HG03469 (cell line): Measurements from ENCODE around the gene BRD3OS.

ENCODE experiments used
- ATAC-seq: cut with Tn5 transposase; IDR thresholded peaks from one replicate; pipeline ENCODE4 v1.9.1; 2021; ENCODE audit warnings: mild to moderate bottlenecking, moderate library complexity, moderate number of reproducible peaks; ENCODE audit not compliant: unreplicated experiment

The BRD3OS gene

GRCh38 chr9:134024828-134025605 lies at the start of gene BRD3OS:
TSS of gene BRD3OS (plus strand) at chr9:134025481. CDS start at chr9:134026748, 1,267 bp downstream.
- peak; percentile 69 for ATAC-seq

- ATAC-seq: no peak
These were observed 49.8 kb upstream of the BRD3OS start for GRCh38 chr9:133975511-133975910.

- no peak for ATAC-seq
These were observed 49.0 kb upstream of the BRD3OS start for GRCh38 chr9:133976191-133976861.

GRCh38 chr9:133976887-133977286 lies 48.4 kb upstream of the BRD3OS start:
- ATAC-seq: no peak

GRCh38 chr9:133977421-133978201 lies 47.7 kb upstream of the BRD3OS start:
- ATAC-seq: no peak

- ATAC-seq: no peak
These were observed 46.9 kb upstream of the BRD3OS start for GRCh38 chr9:133978226-133978898.

- no peak for ATAC-seq
These were observed 46.4 kb upstream of the BRD3OS start for GRCh38 chr9:133978899-133979272.

GRCh38 chr9:133979273-133979920 lies 45.9 kb upstream of the BRD3OS start:
- ATAC-seq: no peak

- no peak for ATAC-seq
These were observed 45.1 kb upstream of the BRD3OS start for GRCh38 chr9:133979921-133980863.

GRCh38 chr9:133980864-133981588 lies 44.3 kb upstream of the BRD3OS start:
- ATAC-seq: no peak

GRCh38 chr9:133981589-133981957 lies 43.7 kb upstream of the BRD3OS start:
- ATAC-seq: no peak

- ATAC-seq: no peak
These were observed 43.2 kb upstream of the BRD3OS start for GRCh38 chr9:133981958-133982681.

GRCh38 chr9:133982971-133983720 lies 42.1 kb upstream of the BRD3OS start:
- no peak for ATAC-seq

- no peak for ATAC-seq
These were observed 39.2 kb upstream of the BRD3OS start for GRCh38 chr9:133986061-133986460.

GRCh38 chr9:133986774-133987445 lies 38.4 kb upstream of the BRD3OS start:
- ATAC-seq: no peak

GRCh38 chr9:133987446-133987788 lies 37.9 kb upstream of the BRD3OS start:
- ATAC-seq: no peak
